ENCODE results near the gene PRKG1. TPM values are rescaled to one million over a fixed set of nuclear protein-coding genes. Genes with fewer than 3 reads are reported as not detected.

The PRKG1 gene
- total and polyA plus RNA-seq, 2 of the 8 experiments (the other 6 are each of a cell fraction or from before 2014, with no cell fraction given) = 4.2 to 15.2 TPM

- TF ChIP-seq GABPA (IDR thresholded peaks at IDR 0.05; ENCODE audit: borderline replicate concordance, insufficient read depth, low read length) (no peak), POLR2AphosphoS5 (IDR thresholded peaks at IDR 0.05; ENCODE audit: low read depth, low read length) (no peak), CTBP2 (IDR thresholded peaks at IDR 0.05; ENCODE audit: borderline replicate concordance, insufficient read depth, insufficient read length, low read length) (no peak), EZH2 (IDR thresholded peaks at IDR 0.05; ENCODE audit: low read depth, low read length, severe bottlenecking) (no peak)
Observed at GRCh38 chr10:51910596-51910995, 836.3 kb downstream of the PRKG1 start (continued).

Measured in H1 (cell line).